GM10266 (cell line): ENCODE data around the gene ADPRHL1.
A peak's percentile ranks its signal among the peaks of the same experiment; 100 is the strongest.

Source experiments
- DNase-seq: peaks from one replicate; pipeline ENCODE4 v3.0.0; 2012; ENCODE audit errors: extremely low spot score
- CTCF ChIP-seq: IDR thresholded peaks from 2 replicates; pipeline ENCODE4 v1.5.1; 2012; ENCODE audit warnings: mild to moderate bottlenecking, low read depth; ENCODE audit not compliant: control insufficient read depth, insufficient read depth; ENCODE audit errors: missing control alignments

The ADPRHL1 gene

GRCh38 chr13:113461022-113461751, 7.9 kb upstream of the ADPRHL1 start:
- TF ChIP-seq CTCF: no peak
- DNase-seq: no peak

DNA sequence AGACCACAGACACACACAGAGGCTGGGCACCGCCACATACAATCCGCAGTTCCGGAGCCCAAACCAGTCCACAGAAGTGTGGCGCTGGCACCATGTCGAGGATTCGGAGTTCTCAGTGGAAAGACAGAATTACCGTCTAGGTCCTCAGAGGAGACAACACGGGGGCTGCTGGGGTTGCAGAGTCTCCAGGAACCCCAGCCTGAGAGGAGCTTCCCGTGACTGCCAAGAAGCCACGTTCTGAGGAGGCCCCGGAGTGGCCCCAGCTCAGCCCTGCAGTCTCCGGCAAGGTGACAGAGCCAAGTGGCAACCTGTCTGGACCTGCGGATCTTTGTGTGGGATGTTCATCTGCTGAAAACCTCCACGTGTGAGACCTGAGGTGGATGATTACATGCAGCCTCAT, 7.3 kb upstream of the ADPRHL1 start:
- TF ChIP-seq CTCF: no peak
- DNase-seq: no peak

DNA sequence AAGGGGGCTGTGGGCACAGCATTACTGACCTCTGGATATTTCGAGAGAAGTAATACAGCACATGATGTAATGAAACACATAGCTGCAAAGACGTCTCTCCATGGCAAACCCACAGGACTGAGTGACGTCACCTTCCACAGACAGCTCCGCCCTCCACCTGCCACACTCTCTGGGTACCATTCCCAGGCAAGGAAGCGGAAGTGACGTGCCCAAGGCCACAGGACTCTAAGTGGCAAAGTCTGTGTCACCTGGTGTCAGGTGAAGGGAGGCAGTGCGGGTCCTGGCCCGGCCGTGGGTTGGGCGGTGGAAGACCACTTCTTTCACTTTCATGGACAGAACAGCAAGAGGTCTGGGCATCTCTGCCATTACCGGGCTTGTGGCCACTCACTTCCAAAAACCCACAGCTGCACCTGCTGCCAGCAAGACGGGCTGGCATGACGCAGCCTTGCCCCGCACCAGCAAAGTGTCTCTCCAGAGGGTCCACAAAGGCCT, 6.8 kb upstream of the ADPRHL1 start:
- no peak for DNase-seq
- no peak for TF ChIP-seq CTCF

DNA sequence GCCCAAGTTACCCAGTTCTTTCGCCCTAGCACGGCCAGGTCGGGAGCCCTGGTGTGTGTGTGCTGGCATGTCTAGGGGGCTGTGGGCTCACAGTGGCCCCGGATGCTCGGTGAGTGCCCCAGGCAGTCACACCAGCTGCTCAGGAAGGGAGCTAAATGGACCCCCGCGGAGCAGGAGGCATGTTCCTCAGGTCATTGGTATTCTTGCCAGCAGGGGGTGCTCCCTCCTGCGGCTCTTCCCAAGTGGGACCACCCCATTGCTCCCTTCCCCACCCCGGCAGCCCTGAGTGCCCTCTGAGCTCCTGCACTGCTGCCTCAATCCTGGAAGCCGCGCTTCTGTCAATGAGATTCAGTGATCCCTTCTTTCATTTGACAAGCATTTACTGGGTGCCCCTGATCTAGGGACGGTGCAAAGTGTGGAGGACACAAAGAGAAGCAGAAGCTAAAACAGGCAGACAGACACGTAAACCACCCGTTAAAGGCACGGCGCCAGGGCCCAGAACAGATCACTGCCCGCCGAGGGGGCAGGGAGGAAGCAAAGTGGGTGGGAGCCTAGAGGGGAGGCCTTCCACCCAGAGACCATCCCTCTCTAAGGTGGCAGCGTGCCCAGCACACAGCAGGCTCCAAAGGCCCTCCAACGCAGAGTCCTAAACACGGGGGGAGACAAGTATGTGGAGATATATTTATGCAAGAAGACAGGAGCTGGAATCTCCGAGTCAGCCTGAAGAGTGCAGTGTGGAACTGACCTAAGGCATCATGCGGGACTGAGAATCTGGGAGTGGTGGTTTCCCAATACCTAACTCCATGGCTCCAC, 5.2 kb upstream of the ADPRHL1 start:
- DNase-seq: peak; percentile 32
- peak; percentile 19 for TF ChIP-seq CTCF

GRCh38 chr13:113457510-113457909, 4.2 kb upstream of the ADPRHL1 start:
- no peak for TF ChIP-seq CTCF
- no peak for DNase-seq

DNA sequence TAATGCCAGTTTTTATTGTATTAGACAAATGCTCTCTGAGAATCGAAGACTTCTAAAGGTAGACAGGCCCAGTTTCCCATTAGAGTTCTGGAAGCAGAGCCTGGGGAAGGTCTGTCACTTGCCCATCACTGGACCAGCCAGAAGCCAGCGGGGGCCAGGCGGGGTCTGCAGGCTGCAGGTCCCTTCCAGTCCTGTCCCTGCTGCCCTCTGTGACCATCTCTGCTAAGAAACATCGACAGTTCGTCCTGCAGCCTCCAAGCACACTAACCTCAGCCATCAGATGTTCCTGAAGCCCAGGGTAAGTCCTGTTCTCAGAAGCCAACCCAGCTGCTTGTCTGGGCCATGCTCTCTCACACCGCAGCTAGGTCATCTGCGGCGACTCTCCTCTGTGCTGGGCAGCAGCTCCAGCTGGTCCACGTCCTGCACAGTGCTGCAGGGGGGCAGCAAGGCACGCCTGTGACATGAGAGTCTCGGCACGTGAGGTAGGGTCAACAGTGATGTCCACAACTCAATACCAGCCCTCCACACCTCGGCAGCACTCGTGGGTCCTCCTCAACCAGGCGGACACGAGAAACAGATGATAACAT, 2.9 kb upstream of the ADPRHL1 start:
- no peak for DNase-seq
- TF ChIP-seq CTCF: no peak

DNA sequence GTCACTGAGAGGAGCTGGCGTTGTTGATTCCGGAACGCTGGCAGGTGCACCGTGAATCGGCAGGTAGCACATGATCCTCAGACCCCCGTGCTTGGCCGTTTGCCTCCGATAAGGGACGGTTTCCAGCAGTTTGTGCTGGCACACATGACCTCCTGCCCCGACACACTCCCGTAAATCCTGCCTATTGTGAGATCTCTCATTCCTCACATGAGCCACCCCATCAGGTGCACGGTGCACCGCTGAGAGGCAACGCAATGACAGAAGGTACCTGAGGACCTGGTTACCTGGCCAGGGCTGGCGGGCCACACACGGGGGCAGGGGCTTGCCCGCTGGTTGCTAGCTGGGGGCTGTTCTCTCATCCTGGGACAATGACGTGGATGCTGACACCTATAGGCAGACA, 2.1 kb upstream of the ADPRHL1 start:
- no peak for TF ChIP-seq CTCF
- no peak for DNase-seq
